ENCODE results near the gene LDLRAD2. TPM values are rescaled to one million over a fixed set of nuclear protein-coding genes. Genes with fewer than 3 reads are reported as not detected.

LDLRAD2 gene
- total and polyA plus RNA-seq, 7 experiments from 2014 or later, result 0.66 to 0.86 TPM; not detected in 5

- Histone ChIP-seq H3K4me1 (ENCODE audit: control insufficient read depth in 2 of 2, insufficient read depth in 2 of 2, low read length in 2 of 2) (no peaks in the 10 kb centered on the region), H3K4me3 (ENCODE audit: low read length) (no peak overlapping the region), H3K9me3 (ENCODE audit: control insufficient read depth in 2 of 3, low read length in 3 of 3) (no peaks in the 10 kb centered on the region), H3K27me3 (ENCODE audit: control insufficient read depth in 2 of 2, insufficient read depth in 2 of 2, low read length in 2 of 2) (no peaks in the 10 kb centered on the region), H3K36me3 (ENCODE audit: control insufficient read depth in 2 of 3, insufficient read depth in 3 of 3, low read length in 3 of 3) (no peaks in the 10 kb centered on the region), H3K27ac (ENCODE audit: low read depth, low read length) (no peak overlapping the region)
- H3K9me3 Mint-ChIP-seq, result peaks cover 0 to 12% (median 4%) of the 10 kb centered on the region in 11 donors
- ChIA-PET CTCF (no interaction called here), POLR2A (no interaction called here)
- H3K27me3 Mint-ChIP-seq, result peaks cover 0 to 2% (median 0%) of the 10 kb centered on the region in 5 donors
- H3K27ac Mint-ChIP-seq, result no peak overlapping the region
- no peak for DNase-seq
- intact Hi-C loops (cut with micrococcal nuclease), result no loop called here
- H3K4me1 Mint-ChIP-seq, result peaks cover 0 to 3% (median 0%) of the 10 kb centered on the region in 7 donors
- H3K36me3 Mint-ChIP-seq, result peaks cover 0 to 7% (median 0%) of the 10 kb centered on the region in 5 donors
- no peak for ATAC-seq
- H3K4me3 Mint-ChIP-seq, result no peak overlapping the region
These were observed 19.0 kb upstream of the LDLRAD2 start for GRCh38 chr1:21793104-21793503.

GRCh38 chr1:21794656-21795055 is 17.4 kb upstream of the LDLRAD2 start:
- Histone ChIP-seq H3K27ac (ENCODE audit: low read depth, low read length) (no peak overlapping the region), H3K4me1 (ENCODE audit: control insufficient read depth in 2 of 2, insufficient read depth in 2 of 2, low read length in 2 of 2) (no peaks in the 10 kb centered on the region), H3K4me3 (ENCODE audit: low read length) (no peak overlapping the region), H3K36me3 (ENCODE audit: control insufficient read depth in 2 of 3, insufficient read depth in 3 of 3, low read length in 3 of 3) (no peaks in the 10 kb centered on the region), H3K9me3 (ENCODE audit: control insufficient read depth in 2 of 3, low read length in 3 of 3) (no peaks in the 10 kb centered on the region), H3K27me3 (ENCODE audit: control insufficient read depth in 2 of 2, insufficient read depth in 2 of 2, low read length in 2 of 2) (no peaks in the 10 kb centered on the region)
- H3K27me3 Mint-ChIP-seq, result no peaks in the 10 kb centered on the region
- H3K27ac Mint-ChIP-seq, result no peak overlapping the region
- ChIA-PET POLR2A (no interaction called here), CTCF (interaction anchor here (0.6 kb wide), 1 partner anchor 16 kb away, joined by 4 read pairs; no protein-coding TSS in a partner anchor)
- ATAC-seq (no peak), DNase-seq (no peak)
- H3K36me3 Mint-ChIP-seq, result peaks cover 0 to 7% (median 0%) of the 10 kb centered on the region in 5 donors
- H3K9me3 Mint-ChIP-seq, result peaks cover 0 to 12% (median 4%) of the 10 kb centered on the region in 11 donors
- peaks cover 0 to 3% (median 0%) of the 10 kb centered on the region in 7 donors for H3K4me1 Mint-ChIP-seq
- peak overlapping the region in 1 of 10 donors; percentile 35 for H3K4me3 Mint-ChIP-seq
- intact Hi-C loops (cut with micrococcal nuclease), result no loop called here

GRCh38 chr1:21795075-21795474 is 17.0 kb upstream of the LDLRAD2 start:
- Mint-ChIP-seq H3K36me3 (peaks cover 0 to 7% (median 0%) of the 10 kb centered on the region in 5 donors), H3K27ac (no peak overlapping the region), H3K9me3 (peaks cover 0 to 12% (median 4%) of the 10 kb centered on the region in 11 donors), H3K4me1 (peaks cover 0 to 3% (median 0%) of the 10 kb centered on the region in 7 donors), H3K4me3 (peak overlapping the region in 1 of 10 donors; percentile 35), H3K27me3 (no peaks in the 10 kb centered on the region)
- Histone ChIP-seq H3K36me3 (ENCODE audit: control insufficient read depth in 2 of 3, insufficient read depth in 3 of 3, low read length in 3 of 3) (no peaks in the 10 kb centered on the region), H3K9me3 (ENCODE audit: control insufficient read depth in 2 of 3, low read length in 3 of 3) (no peaks in the 10 kb centered on the region), H3K27ac (ENCODE audit: low read depth, low read length) (no peak overlapping the region), H3K4me1 (ENCODE audit: control insufficient read depth in 2 of 2, insufficient read depth in 2 of 2, low read length in 2 of 2) (no peaks in the 10 kb centered on the region), H3K4me3 (ENCODE audit: low read length) (no peak overlapping the region), H3K27me3 (ENCODE audit: control insufficient read depth in 2 of 2, insufficient read depth in 2 of 2, low read length in 2 of 2) (no peaks in the 10 kb centered on the region)
- no peak for ATAC-seq
- CTCF ChIA-PET, result no interaction called here
- POLR2A ChIA-PET, result interaction anchor here (1.0 kb wide), 1 partner anchor 11 kb away, joined by 3 read pairs; no protein-coding TSS in a partner anchor
- intact Hi-C loops (cut with micrococcal nuclease), result no loop called here
- no peak for DNase-seq

- no peak overlapping the region for H3K27ac ChIP-seq (ENCODE audit: low read depth, low read length)
- Mint-ChIP-seq H3K36me3 (peaks cover 0 to 5% (median 0%) of the 10 kb centered on the region in 5 donors), H3K9me3 (peaks cover 0 to 8% (median 4%) of the 10 kb centered on the region in 11 donors), H3K4me3 (no peak overlapping the region), H3K27ac (no peak overlapping the region), H3K27me3 (peaks cover 0 to 3% (median 0%) of the 10 kb centered on the region in 5 donors), H3K4me1 (no peaks in the 10 kb centered on the region)
- POLR2A ChIA-PET, result interaction anchor here (0.6 kb wide), 1 partner anchor 39 kb away, joined by 4 read pairs; no protein-coding TSS in a partner anchor
- H3K9me3 ChIP-seq (ENCODE audit: control insufficient read depth in 2 of 3, low read length in 3 of 3), result no peaks in the 10 kb centered on the region
- no peaks in the 10 kb centered on the region for H3K4me1 ChIP-seq (ENCODE audit: control insufficient read depth in 2 of 2, insufficient read depth in 2 of 2, low read length in 2 of 2)
- CTCF ChIA-PET, result no interaction called here
- no peak overlapping the region for H3K4me3 ChIP-seq (ENCODE audit: low read length)
- H3K36me3 ChIP-seq (ENCODE audit: control insufficient read depth in 2 of 3, insufficient read depth in 3 of 3, low read length in 3 of 3), result no peaks in the 10 kb centered on the region
- DNase-seq (no peak), ATAC-seq (no peak)
- no peaks in the 10 kb centered on the region for H3K27me3 ChIP-seq (ENCODE audit: control insufficient read depth in 2 of 2, insufficient read depth in 2 of 2, low read length in 2 of 2)
- intact Hi-C loops (cut with micrococcal nuclease), result no loop called here
These were observed 12.3 kb upstream of the LDLRAD2 start for GRCh38 chr1:21799730-21800129.

- Histone ChIP-seq H3K27ac (ENCODE audit: low read depth, low read length) (no peak overlapping the region), H3K36me3 (ENCODE audit: control insufficient read depth in 2 of 3, insufficient read depth in 3 of 3, low read length in 3 of 3) (no peaks in the 10 kb centered on the region), H3K4me3 (ENCODE audit: low read length) (no peak overlapping the region), H3K27me3 (ENCODE audit: control insufficient read depth in 2 of 2, insufficient read depth in 2 of 2, low read length in 2 of 2) (no peaks in the 10 kb centered on the region), H3K9me3 (ENCODE audit: control insufficient read depth in 2 of 3, low read length in 3 of 3) (no peaks in the 10 kb centered on the region), H3K4me1 (ENCODE audit: control insufficient read depth in 2 of 2, insufficient read depth in 2 of 2, low read length in 2 of 2) (no peaks in the 10 kb centered on the region)
- no peak overlapping the region for H3K4me3 Mint-ChIP-seq
- ATAC-seq, result no peak
- H3K9me3 Mint-ChIP-seq, result no peaks in the 10 kb centered on the region
- POLR2A ChIA-PET, result no interaction called here
- no peak for DNase-seq
- peaks cover 0 to 3% (median 0%) of the 10 kb centered on the region in 5 donors for H3K27me3 Mint-ChIP-seq
- intact Hi-C loops (cut with micrococcal nuclease), result no loop called here
- no peak overlapping the region for H3K27ac Mint-ChIP-seq
- no peaks in the 10 kb centered on the region for H3K4me1 Mint-ChIP-seq
- H3K36me3 Mint-ChIP-seq, result no peaks in the 10 kb centered on the region
- CTCF ChIA-PET, result no interaction called here
These were observed 11.0 kb upstream of the LDLRAD2 start for GRCh38 chr1:21801100-21801499.

- no peaks in the 10 kb centered on the region for H3K36me3 ChIP-seq (ENCODE audit: control insufficient read depth in 2 of 3, insufficient read depth in 3 of 3, low read length in 3 of 3)
- ATAC-seq (no peak), DNase-seq (no peak)
- no peaks in the 10 kb centered on the region for H3K9me3 ChIP-seq (ENCODE audit: control insufficient read depth in 2 of 3, low read length in 3 of 3)
- Mint-ChIP-seq H3K36me3 (no peaks in the 10 kb centered on the region), H3K4me3 (no peak overlapping the region), H3K27me3 (peaks cover 0 to 3% (median 0%) of the 10 kb centered on the region in 5 donors), H3K27ac (no peak overlapping the region), H3K4me1 (no peaks in the 10 kb centered on the region), H3K9me3 (no peaks in the 10 kb centered on the region)
- intact Hi-C loops (cut with micrococcal nuclease), result no loop called here
- no peaks in the 10 kb centered on the region for H3K27me3 ChIP-seq (ENCODE audit: control insufficient read depth in 2 of 2, insufficient read depth in 2 of 2, low read length in 2 of 2)
- H3K27ac ChIP-seq (ENCODE audit: low read depth, low read length), result no peak overlapping the region
- POLR2A ChIA-PET, result no interaction called here
- H3K4me3 ChIP-seq (ENCODE audit: low read length), result no peak overlapping the region
- CTCF ChIA-PET, result no interaction called here
- no peaks in the 10 kb centered on the region for H3K4me1 ChIP-seq (ENCODE audit: control insufficient read depth in 2 of 2, insufficient read depth in 2 of 2, low read length in 2 of 2)
These were observed 7.5 kb upstream of the LDLRAD2 start for GRCh38 chr1:21804536-21804935.

- CTCF ChIA-PET, result no interaction called here
- ATAC-seq, result no peak
- peaks cover 0 to 4% of the 10 kb centered on the region in 2 donors for H3K27me3 ChIP-seq (ENCODE audit: control insufficient read depth in 2 of 2, insufficient read depth in 2 of 2, low read length in 2 of 2)
These were observed 1.5 kb downstream of the LDLRAD2 start for GRCh38 chr1:21813542-21813941.

More at GRCh38 chr1:21813542-21813941, 1.5 kb downstream of the LDLRAD2 start:
- POLR2A ChIA-PET, result no interaction called here
- no peaks in the 10 kb centered on the region for H3K4me1 ChIP-seq (ENCODE audit: control insufficient read depth in 2 of 2, insufficient read depth in 2 of 2, low read length in 2 of 2)
- Mint-ChIP-seq H3K4me3 (peak overlapping the region in 5 of 10 donors; percentile 1 to 75 (median 19)), H3K36me3 (peaks cover 0 to 4% (median 0%) of the 10 kb centered on the region in 5 donors), H3K27me3 (peaks cover 10 to 31% (median 15%) of the 10 kb centered on the region in 5 donors), H3K9me3 (peaks cover 0 to 2% (median 0%) of the 10 kb centered on the region in 11 donors), H3K4me1 (peaks cover 3 to 11% (median 7%) of the 10 kb centered on the region in 7 donors), H3K27ac (no peak overlapping the region)
- H3K27ac ChIP-seq (ENCODE audit: low read depth, low read length), result no peak overlapping the region
- no peaks in the 10 kb centered on the region for H3K9me3 ChIP-seq (ENCODE audit: control insufficient read depth in 2 of 3, low read length in 3 of 3)
- intact Hi-C loops (cut with micrococcal nuclease), result loop anchor here in 1 of 2 donors (10.0 kb wide), 1 partner anchor 121 kb away; the partner anchor contains the start of gene HSPG2
- DNase-seq, result no peak
- no peaks in the 10 kb centered on the region for H3K36me3 ChIP-seq (ENCODE audit: control insufficient read depth in 2 of 3, insufficient read depth in 3 of 3, low read length in 3 of 3)
- H3K4me3 ChIP-seq (ENCODE audit: low read length), result no peak overlapping the region
